Daoy (cell line): ENCODE results near the gene UQCRC1. TPM values are rescaled to one million over a fixed set of nuclear protein-coding genes. Genes with fewer than 3 reads are reported as not detected.

Experiments used
- DNase-seq: peaks from one replicate; pipeline ENCODE4 v3.0.0-alpha.2; 2015; ENCODE audit warnings: low read depth
- total RNA-seq: library from RNA; depleted of rRNA; stranded (reverse); fragments of >200 nt; shearing (Covaris generic); gene quantifications from 2 replicates; pipeline ENCODE4 v1.2.3, GENCODE V29; 2014

UQCRC1 gene
- total RNA-seq, 1 experiment from 2014 or later: 336 TPM

DNA sequence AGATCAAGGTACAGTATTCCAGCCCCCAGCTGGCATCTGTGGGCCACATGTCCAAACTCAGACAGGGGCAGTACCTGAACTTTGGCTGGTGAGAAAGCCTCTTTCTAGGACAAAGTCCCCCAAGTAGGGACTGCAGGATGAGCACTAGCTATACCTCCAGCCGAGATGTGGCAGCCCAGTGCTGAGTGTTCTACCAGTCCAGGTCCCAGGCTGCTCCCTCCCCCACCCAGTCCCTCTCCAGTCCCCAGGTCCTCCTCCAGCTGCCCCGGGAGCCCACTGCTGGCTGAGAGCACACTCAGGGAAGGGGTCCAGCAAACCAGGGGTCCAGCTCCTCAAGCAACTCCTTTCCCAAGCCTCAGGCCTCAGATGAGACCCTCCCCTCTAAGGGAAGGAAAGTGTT is 24.3 kb upstream of the UQCRC1 start:
- DNase-seq: no peak

- DNase-seq: no peak
Measured at GRCh38 chr3:48633256-48633655, 23.8 kb upstream of the UQCRC1 start.

- DNase-seq: no peak
Measured at GRCh38 chr3:48631516-48632448, 22.3 kb upstream of the UQCRC1 start.

- DNase-seq: no peak
Measured at GRCh38 chr3:48630833-48631232, 21.4 kb upstream of the UQCRC1 start.

GRCh38 chr3:48630407-48630806 is 21.0 kb upstream of the UQCRC1 start:
- no peak for DNase-seq

DNA sequence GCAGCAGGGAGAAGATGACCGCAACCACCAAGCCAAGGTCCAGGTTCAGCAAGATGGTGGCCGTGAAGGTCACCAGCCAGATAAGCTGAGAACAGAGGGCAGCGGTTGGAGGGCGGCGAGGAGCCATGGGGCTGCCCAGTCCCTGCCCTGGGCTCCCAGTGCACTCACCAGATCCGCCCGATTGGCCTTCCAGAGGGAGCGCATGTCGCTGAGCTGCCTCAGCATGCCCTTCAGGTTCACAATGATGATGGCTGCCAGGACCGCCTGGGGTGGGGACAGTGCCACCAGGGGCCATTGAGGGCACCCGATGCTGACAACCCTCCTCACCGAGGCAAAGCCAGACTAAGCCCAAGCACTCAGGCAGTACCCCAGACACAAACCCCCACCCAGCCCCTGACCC is 20.4 kb upstream of the UQCRC1 start:
- no peak for DNase-seq

DNA sequence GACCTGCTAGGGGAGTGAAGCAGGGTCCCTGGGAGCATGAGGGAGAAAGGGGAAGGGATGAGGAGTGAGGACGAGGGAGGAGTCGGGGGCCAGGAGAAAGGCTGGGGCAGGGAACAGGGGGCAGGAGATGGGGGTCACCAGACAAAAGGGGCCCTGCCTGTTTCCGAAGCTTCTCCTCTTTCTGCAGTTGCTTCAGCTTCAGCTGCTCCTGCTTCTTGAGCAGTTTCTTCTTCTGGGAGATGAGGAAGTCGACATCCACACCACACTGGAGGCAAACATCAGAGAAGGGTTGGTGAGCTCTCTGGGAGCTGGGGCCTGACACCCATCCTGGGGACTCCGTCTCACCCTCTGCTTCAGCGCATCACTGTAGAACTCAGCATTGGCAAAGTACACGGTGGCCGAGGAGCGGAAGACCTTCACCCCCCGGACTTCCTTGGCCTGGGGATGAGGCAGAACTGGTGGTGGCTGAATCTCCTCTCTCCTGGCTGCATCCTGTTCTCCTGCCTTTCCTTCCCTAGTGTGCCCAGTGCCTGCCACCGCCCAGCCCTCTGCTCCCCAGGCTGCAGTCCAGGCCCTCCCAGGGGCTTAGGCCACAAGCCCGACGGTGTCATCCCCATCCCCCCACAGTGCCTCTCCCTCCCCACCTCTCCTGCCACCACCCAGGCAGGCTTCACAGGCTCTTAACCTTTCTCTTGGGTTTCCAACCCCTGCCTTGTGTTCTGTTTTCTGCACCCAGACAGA is 19.0 kb upstream of the UQCRC1 start:
- no peak for DNase-seq

- DNase-seq: no peak
Measured at GRCh38 chr3:48625600-48625999, 16.2 kb upstream of the UQCRC1 start.

DNA sequence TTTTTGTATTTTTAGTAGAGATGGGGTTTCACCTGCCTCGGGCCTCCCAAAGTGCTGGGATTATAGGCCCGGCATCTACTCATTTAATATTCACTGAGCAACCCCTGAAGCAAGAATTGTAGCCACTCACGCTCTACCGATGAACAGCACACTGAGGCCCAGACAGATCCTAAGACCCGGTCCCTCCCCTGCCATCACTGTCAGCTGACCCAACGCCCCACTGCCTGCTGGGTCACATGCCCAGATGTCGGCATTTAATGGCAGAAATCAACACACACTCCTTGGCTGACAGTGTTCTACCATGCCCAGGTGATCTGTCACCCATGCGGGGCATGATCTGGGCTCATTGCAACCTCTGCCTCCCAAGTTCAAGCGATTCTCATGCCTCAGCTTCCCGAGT is 15.3 kb upstream of the UQCRC1 start:
- DNase-seq: no peak

- DNase-seq: no peak
Measured at GRCh38 chr3:48623851-48624547, 14.6 kb upstream of the UQCRC1 start.

GRCh38 chr3:48621461-48621869 is 12.0 kb upstream of the UQCRC1 start, which contains the start of gene TMEM89:
TSS of gene TMEM89 (minus strand) at chr3:48621769. CDS start at chr3:48621756, 13 bp downstream.
- DNase-seq: no peak

GRCh38 chr3:48619541-48620524 is 10.4 kb upstream of the UQCRC1 start:
- DNase-seq: no peak

GRCh38 chr3:48617559-48617958 is 8.1 kb upstream of the UQCRC1 start:
- DNase-seq: no peak

DNA sequence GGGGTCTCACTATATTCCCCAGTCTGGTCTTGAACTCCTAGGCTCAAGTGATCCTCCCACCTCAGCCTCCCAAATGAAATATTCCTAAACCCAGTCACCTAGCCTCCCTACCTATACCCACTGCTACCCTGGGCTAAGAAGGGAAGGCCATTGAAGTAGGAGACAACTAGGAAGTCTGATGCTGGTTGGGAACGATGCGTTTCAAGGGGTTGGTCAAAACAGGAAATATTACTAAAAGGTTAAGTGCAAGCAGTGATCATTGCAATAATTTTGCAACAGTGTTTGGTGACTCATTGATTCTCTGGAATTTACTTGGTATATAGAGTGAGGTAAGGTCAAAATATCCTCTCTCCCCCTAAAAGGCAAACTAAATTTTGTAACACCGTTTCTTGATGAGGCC is 4.6 kb upstream of the UQCRC1 start:
- DNase-seq: no peak

GRCh38 chr3:48612309-48612708 is 2.9 kb upstream of the UQCRC1 start:
- DNase-seq: no peak

DNA sequence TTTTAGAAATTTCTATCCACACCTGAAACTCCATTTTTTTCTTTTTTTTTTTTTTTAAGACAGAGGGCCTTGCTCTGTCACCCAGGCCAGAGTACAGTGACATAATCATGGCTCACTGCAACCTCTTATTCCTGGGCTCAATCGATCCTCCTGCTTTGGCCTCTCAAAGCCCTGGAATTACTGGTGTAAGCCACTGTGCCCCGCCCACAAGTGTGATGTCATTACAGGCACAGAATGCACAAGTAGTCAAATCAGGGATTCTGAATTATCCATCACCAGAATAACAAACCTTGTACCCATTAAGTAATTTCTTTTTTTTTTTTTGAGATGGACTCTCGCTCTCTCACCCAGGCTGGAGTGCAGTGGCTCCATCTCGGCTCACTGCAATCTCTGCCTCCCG is 1.9 kb downstream of the UQCRC1 start:
- DNase-seq: no peak

DNA sequence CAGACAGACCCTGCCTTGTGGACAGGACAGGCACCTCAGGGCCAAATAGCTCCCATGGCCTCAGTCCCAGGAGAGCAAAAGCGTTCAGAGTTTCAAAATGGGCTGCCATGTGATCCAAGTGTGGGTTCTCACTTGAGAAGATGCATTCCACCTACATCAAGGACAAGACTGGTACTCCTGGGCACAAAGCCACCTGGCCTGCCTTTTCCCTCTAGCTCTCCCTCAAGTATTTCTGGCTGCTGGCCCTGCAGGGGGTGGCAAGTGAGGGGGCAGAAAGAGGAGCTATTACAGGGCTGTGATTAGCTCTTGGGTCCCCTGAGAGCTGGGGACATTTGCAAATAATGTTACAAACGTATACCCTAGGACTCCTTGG is 7.8 kb downstream of the UQCRC1 start:
- DNase-seq: no peak

DNA sequence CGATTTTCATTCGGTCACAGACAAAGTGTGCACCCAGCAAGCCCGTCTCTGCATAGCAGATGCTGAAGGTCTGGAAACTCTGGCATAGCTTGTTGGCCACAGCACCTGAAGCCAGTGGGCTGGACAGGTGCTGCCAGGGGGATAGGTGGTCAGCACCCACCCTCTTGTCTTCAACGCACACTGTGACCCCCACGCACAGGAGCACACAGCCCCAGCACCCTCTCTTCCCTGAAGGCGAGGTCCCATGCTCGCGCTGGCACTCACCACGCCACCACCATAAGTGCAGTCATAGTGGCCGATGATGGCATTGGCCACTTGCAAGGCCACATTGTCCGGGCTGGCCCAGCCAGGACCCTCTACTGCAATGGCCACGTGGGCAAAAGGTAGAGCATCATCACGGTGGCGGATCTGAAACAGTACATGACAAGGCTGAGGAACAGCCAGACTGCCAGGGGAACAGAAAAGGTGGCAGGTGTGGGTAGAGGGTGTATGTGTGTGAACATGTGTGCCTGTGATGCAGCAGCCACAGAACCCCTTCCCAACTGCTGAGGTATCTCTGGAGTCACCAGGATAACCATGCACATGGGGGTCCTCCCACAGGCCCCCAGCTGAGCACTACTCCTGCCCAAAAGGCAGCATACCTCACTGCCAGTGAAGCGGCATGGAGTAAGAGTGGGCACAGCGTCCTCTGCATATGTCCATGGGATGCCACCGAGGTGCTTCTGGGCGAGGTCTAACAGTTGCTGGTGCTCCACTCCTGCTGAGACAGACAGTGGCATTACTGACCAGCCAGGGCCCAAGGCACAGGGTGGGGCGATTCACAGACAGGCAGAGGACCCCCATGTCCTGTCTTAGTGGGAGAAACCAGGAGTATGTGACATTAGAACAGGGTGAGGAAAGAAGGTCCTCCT is 8.5 kb downstream of the UQCRC1 start:
- no peak for DNase-seq

GRCh38 chr3:48599509-48600285 is 9.7 kb downstream of the UQCRC1 start:
- DNase-seq: no peak
